ENCODE measurements around the gene BRAF. TPM values are rescaled to one million over a fixed set of nuclear protein-coding genes. Genes with fewer than 3 reads are reported as not detected.
A peak's percentile ranks its signal among the peaks of the same experiment; 100 is the strongest.
"Not testable (repeated sequence)": the region's sequence is repeated elsewhere in the genome, so short reads cannot be mapped to it uniquely, and the experiment has no call there.

Gene BRAF
- total RNA-seq, 5 donors from 2014 or later (not counting 1 experiment from before 2014, with no cell fraction given): 39.3 to 65.1 (median 42.2) TPM

- no CpG with 5 or more reads among the region's 1 CpG for WGBS (ENCODE audit: insufficient coverage)
- ATAC-seq (replicated peaks in 1 of 4): no peak
- Histone ChIP-seq H3K4me1 (ENCODE audit: control insufficient read depth in 1 of 2, extremely low read depth in 1 of 2, insufficient read depth in 2 of 2, low read length in 2 of 2) (no peaks in the 10 kb centered on the region), H3K27ac (ENCODE audit: low read length) (no peak overlapping the region), H3K27me3 (replicated peaks in 1 of 2; ENCODE audit: control insufficient read depth in 2 of 2, extremely low read depth in 1 of 2, insufficient read depth in 2 of 2, low read length in 1 of 2) (no peaks in the 10 kb centered on the region), H3K36me3 (ENCODE audit: control insufficient read depth in 2 of 2, extremely low read depth in 1 of 2, insufficient read depth in 1 of 2, low read length in 1 of 2) (peaks cover 0 to 41% of the 10 kb centered on the region in 2 donors), H3K4me3 (ENCODE audit: control insufficient read depth in 1 of 2, extremely low read depth in 1 of 2, low read length in 1 of 2) (no peak overlapping the region), H3K9me3 (no peaks in the 10 kb centered on the region)
- Mint-ChIP-seq H3K36me3 (peaks cover 36% of the 10 kb centered on the region), H3K27me3 (no peaks in the 10 kb centered on the region), H3K4me1 (peaks cover 0 to 2% (median 1%) of the 10 kb centered on the region in 3 donors), H3K27ac (no peak overlapping the region), H3K4me3 (no peak overlapping the region), H3K9me3 (no peaks in the 10 kb centered on the region)
- POLR2A ChIA-PET: interaction anchor here in 1 of 2 donors (0.6 kb wide), 1 partner anchor 136 kb away, joined by 4 read pairs; no protein-coding TSS in a partner anchor
- CTCF ChIA-PET: no interaction called here
- DNase-seq: no peak
Measured at GRCh38 chr7:140778568-140778967, 146.2 kb downstream of the BRAF start.

GRCh38 chr7:140774371-140774770 lies 150.4 kb downstream of the BRAF start:
- Histone ChIP-seq H3K27ac (ENCODE audit: low read length) (no peak overlapping the region), H3K4me3 (ENCODE audit: control insufficient read depth in 1 of 2, extremely low read depth in 1 of 2, low read length in 1 of 2) (no peak overlapping the region), H3K9me3 (no peaks in the 10 kb centered on the region), H3K27me3 (replicated peaks in 1 of 2; ENCODE audit: control insufficient read depth in 2 of 2, extremely low read depth in 1 of 2, insufficient read depth in 2 of 2, low read length in 1 of 2) (no peaks in the 10 kb centered on the region), H3K36me3 (ENCODE audit: control insufficient read depth in 2 of 2, extremely low read depth in 1 of 2, insufficient read depth in 1 of 2, low read length in 1 of 2) (peaks cover 11 to 48% of the 10 kb centered on the region in 2 donors), H3K4me1 (ENCODE audit: control insufficient read depth in 1 of 2, extremely low read depth in 1 of 2, insufficient read depth in 2 of 2, low read length in 2 of 2) (no peaks in the 10 kb centered on the region)
- no peak for DNase-seq
- no peak overlapping the region for H3K4me3 Mint-ChIP-seq
- H3K9me3 Mint-ChIP-seq: peaks cover 0 to 4% (median 0%) of the 10 kb centered on the region in 3 donors
- no peak for ATAC-seq (replicated peaks in 1 of 4)
- ChIA-PET POLR2A (no interaction called here), CTCF (interaction anchor here in 1 of 2 donors (0.6 kb wide), 1 partner anchor 235 kb away, joined by 3 read pairs; no protein-coding TSS in a partner anchor)
- WGBS (ENCODE audit: insufficient coverage): 94% methylated on average over 3 of the region's 4 CpGs
- H3K27me3 Mint-ChIP-seq: no peaks in the 10 kb centered on the region
- H3K27ac Mint-ChIP-seq: peak overlapping the region; percentile 11 to 49
- H3K36me3 Mint-ChIP-seq: peaks cover 57% of the 10 kb centered on the region
- H3K4me1 Mint-ChIP-seq: peaks cover 0 to 2% (median 1%) of the 10 kb centered on the region in 3 donors

DNA sequence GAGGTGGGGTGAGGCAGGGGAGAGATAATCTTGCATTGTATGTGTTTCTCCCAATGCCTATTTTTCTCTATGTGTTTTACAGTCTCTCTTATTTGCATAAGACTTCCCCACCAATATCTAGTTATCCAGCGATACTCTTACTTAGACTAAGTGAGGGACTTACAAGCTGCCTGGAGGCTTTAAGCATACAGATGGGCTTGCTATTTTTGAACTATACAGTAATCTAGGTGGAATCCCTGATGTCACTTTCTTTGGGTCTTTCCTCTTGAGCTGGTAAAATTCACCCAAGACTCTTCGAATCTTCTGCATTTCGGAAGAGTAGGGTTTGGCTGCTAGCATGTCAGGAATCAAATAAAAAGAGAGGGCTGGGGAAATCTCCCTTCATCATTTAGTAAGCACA lies 151.6 kb downstream of the BRAF start:
- POLR2A ChIA-PET: no interaction called here
- no peaks in the 10 kb centered on the region for H3K4me1 Mint-ChIP-seq
- WGBS (ENCODE audit: insufficient coverage): no CpG with 5 or more reads among the region's 3 CpGs
- no peak overlapping the region for H3K4me3 ChIP-seq (ENCODE audit: control insufficient read depth in 1 of 2, extremely low read depth in 1 of 2, low read length in 1 of 2)
- DNase-seq (no peak), ATAC-seq (replicated peaks in 1 of 4) (no peak)
- no peaks in the 10 kb centered on the region for H3K9me3 ChIP-seq
- no peak overlapping the region for H3K27ac ChIP-seq (ENCODE audit: low read length)
- H3K36me3 Mint-ChIP-seq: peaks cover 63% of the 10 kb centered on the region
- no peaks in the 10 kb centered on the region for H3K27me3 Mint-ChIP-seq
- H3K4me1 ChIP-seq (ENCODE audit: control insufficient read depth in 1 of 2, extremely low read depth in 1 of 2, insufficient read depth in 2 of 2, low read length in 2 of 2): no peaks in the 10 kb centered on the region
- H3K27me3 ChIP-seq (replicated peaks in 1 of 2; ENCODE audit: control insufficient read depth in 2 of 2, extremely low read depth in 1 of 2, insufficient read depth in 2 of 2, low read length in 1 of 2): no peaks in the 10 kb centered on the region
- H3K4me3 Mint-ChIP-seq: no peak overlapping the region
- CTCF ChIA-PET: no interaction called here
- no peak overlapping the region for H3K27ac Mint-ChIP-seq
- H3K36me3 ChIP-seq (ENCODE audit: control insufficient read depth in 2 of 2, extremely low read depth in 1 of 2, insufficient read depth in 1 of 2, low read length in 1 of 2): peaks cover 19 to 47% of the 10 kb centered on the region in 2 donors
- peaks cover 0 to 4% (median 0%) of the 10 kb centered on the region in 3 donors for H3K9me3 Mint-ChIP-seq

DNA sequence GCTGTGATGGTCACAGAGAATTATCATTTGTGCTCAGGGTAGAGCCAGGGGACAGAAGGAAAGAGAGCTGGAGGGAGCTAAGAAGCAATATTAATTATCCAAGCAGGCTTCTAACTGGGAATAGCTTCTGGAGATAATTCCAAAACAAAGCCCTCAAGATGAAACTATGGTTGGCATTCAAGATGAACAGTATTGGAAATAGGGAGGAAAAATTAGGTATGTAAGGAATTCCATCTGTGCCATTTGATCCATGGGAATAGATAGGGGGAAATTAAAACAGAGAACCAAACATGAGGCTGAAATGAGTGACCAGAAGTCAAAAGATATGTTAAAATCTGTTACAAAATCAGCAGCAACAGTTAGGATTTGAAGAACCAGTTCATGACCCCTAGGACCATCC lies 152.9 kb downstream of the BRAF start:
- Mint-ChIP-seq H3K4me3 (no peak overlapping the region), H3K36me3 (peaks cover 70% of the 10 kb centered on the region), H3K27ac (no peak overlapping the region), H3K27me3 (no peaks in the 10 kb centered on the region), H3K4me1 (no peaks in the 10 kb centered on the region), H3K9me3 (peaks cover 0 to 10% (median 6%) of the 10 kb centered on the region in 3 donors)
- no peak overlapping the region for H3K27ac ChIP-seq (ENCODE audit: low read length)
- no peaks in the 10 kb centered on the region for H3K4me1 ChIP-seq (ENCODE audit: control insufficient read depth in 1 of 2, extremely low read depth in 1 of 2, insufficient read depth in 2 of 2, low read length in 2 of 2)
- CTCF ChIA-PET: no interaction called here
- H3K36me3 ChIP-seq (ENCODE audit: control insufficient read depth in 2 of 2, extremely low read depth in 1 of 2, insufficient read depth in 1 of 2, low read length in 1 of 2): peaks cover 19 to 47% of the 10 kb centered on the region in 2 donors
- ATAC-seq (replicated peaks in 1 of 4): no peak
- H3K4me3 ChIP-seq (ENCODE audit: control insufficient read depth in 1 of 2, extremely low read depth in 1 of 2, low read length in 1 of 2): no peak overlapping the region
- no peaks in the 10 kb centered on the region for H3K9me3 ChIP-seq
- DNase-seq: no peak
- POLR2A ChIA-PET: no interaction called here
- H3K27me3 ChIP-seq (replicated peaks in 1 of 2; ENCODE audit: control insufficient read depth in 2 of 2, extremely low read depth in 1 of 2, insufficient read depth in 2 of 2, low read length in 1 of 2): no peaks in the 10 kb centered on the region

DNA sequence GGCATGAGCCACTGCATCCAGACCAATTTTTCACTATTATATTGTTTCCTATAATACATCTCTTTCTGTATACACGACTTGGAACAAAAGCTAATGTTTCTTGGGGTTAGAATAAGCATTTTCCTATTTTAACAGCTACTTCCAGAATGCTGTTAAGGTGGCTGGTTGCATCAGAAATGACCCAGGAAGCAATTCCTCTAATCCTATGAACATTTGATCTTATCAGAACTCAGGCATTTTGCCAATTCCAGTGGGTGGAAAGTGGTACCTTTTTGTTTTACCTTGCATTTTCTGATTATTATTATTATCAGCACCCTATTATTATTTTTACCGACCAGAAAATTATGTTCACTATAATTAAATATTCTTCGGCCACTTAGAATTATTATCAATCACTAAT lies 154.9 kb downstream of the BRAF start:
- Histone ChIP-seq H3K36me3 (ENCODE audit: control insufficient read depth in 2 of 2, extremely low read depth in 1 of 2, insufficient read depth in 1 of 2, low read length in 1 of 2) (peaks cover 19 to 34% of the 10 kb centered on the region in 2 donors), H3K27me3 (replicated peaks in 1 of 2; ENCODE audit: control insufficient read depth in 2 of 2, extremely low read depth in 1 of 2, insufficient read depth in 2 of 2, low read length in 1 of 2) (no peaks in the 10 kb centered on the region), H3K27ac (ENCODE audit: low read length) (no peak overlapping the region), H3K4me3 (ENCODE audit: control insufficient read depth in 1 of 2, extremely low read depth in 1 of 2, low read length in 1 of 2) (no peak overlapping the region), H3K9me3 (no peaks in the 10 kb centered on the region), H3K4me1 (ENCODE audit: control insufficient read depth in 1 of 2, extremely low read depth in 1 of 2, insufficient read depth in 2 of 2, low read length in 2 of 2) (no peaks in the 10 kb centered on the region)
- ChIA-PET CTCF (interaction anchor here in 1 of 2 donors (0.6 kb wide), 1 partner anchor 30 kb away, joined by 3 read pairs; no protein-coding TSS in a partner anchor), POLR2A (interaction anchor here in 1 of 2 donors (0.7 kb wide), 1 partner anchor 1514 kb away, joined by 3 read pairs; no protein-coding TSS in a partner anchor)
- Mint-ChIP-seq H3K4me3 (no peak overlapping the region), H3K27ac (no peak overlapping the region), H3K36me3 (peaks cover 73% of the 10 kb centered on the region), H3K27me3 (no peaks in the 10 kb centered on the region), H3K4me1 (no peaks in the 10 kb centered on the region), H3K9me3 (peaks cover 0 to 10% (median 6%) of the 10 kb centered on the region in 3 donors)
- DNase-seq (no peak), ATAC-seq (replicated peaks in 1 of 4) (no peak)
- no CpG with 5 or more reads among the region's 3 CpGs for WGBS (ENCODE audit: insufficient coverage)

GRCh38 chr7:140767418-140767817 lies 157.3 kb downstream of the BRAF start:
- DNase-seq (no peak), ATAC-seq (replicated peaks in 1 of 4) (no peak)
- no peak overlapping the region for H3K27ac ChIP-seq (ENCODE audit: low read length)
- H3K27ac Mint-ChIP-seq: no peak overlapping the region
- H3K9me3 ChIP-seq: no peaks in the 10 kb centered on the region
- ChIA-PET CTCF (no interaction called here), POLR2A (no interaction called here)
- H3K4me1 ChIP-seq (ENCODE audit: control insufficient read depth in 1 of 2, extremely low read depth in 1 of 2, insufficient read depth in 2 of 2, low read length in 2 of 2): no peaks in the 10 kb centered on the region
- H3K36me3 ChIP-seq (ENCODE audit: control insufficient read depth in 2 of 2, extremely low read depth in 1 of 2, insufficient read depth in 1 of 2, low read length in 1 of 2): peaks cover 18 to 19% of the 10 kb centered on the region in 2 donors
- 100% methylated on average over 1 of the region's 3 CpGs for WGBS (ENCODE audit: insufficient coverage)
- H3K36me3 Mint-ChIP-seq: peaks cover 55% of the 10 kb centered on the region
- H3K9me3 Mint-ChIP-seq: peaks cover 0 to 10% (median 6%) of the 10 kb centered on the region in 3 donors
- H3K4me3 Mint-ChIP-seq: no peak overlapping the region
- H3K27me3 Mint-ChIP-seq: no peaks in the 10 kb centered on the region
- no peak overlapping the region for H3K4me3 ChIP-seq (ENCODE audit: control insufficient read depth in 1 of 2, extremely low read depth in 1 of 2, low read length in 1 of 2)
- H3K4me1 Mint-ChIP-seq: no peaks in the 10 kb centered on the region
- no peaks in the 10 kb centered on the region for H3K27me3 ChIP-seq (replicated peaks in 1 of 2; ENCODE audit: control insufficient read depth in 2 of 2, extremely low read depth in 1 of 2, insufficient read depth in 2 of 2, low read length in 1 of 2)

GRCh38 chr7:140765441-140765840 lies 159.3 kb downstream of the BRAF start:
- not testable (repeated sequence) for H3K4me3 Mint-ChIP-seq, H3K4me1 Mint-ChIP-seq
- H3K36me3 Mint-ChIP-seq: peaks cover 56% of the 10 kb centered on the region

More at GRCh38 chr7:140765441-140765840, 159.3 kb downstream of the BRAF start:
- POLR2A ChIA-PET; H3K36me3 ChIP-seq (ENCODE audit: control insufficient read depth in 2 of 2, extremely low read depth in 1 of 2, insufficient read depth in 1 of 2, low read length in 1 of 2); H3K4me3 ChIP-seq (ENCODE audit: control insufficient read depth in 1 of 2, extremely low read depth in 1 of 2, low read length in 1 of 2); H3K9me3 Mint-ChIP-seq; H3K4me1 ChIP-seq (ENCODE audit: control insufficient read depth in 1 of 2, extremely low read depth in 1 of 2, insufficient read depth in 2 of 2, low read length in 2 of 2); H3K27me3 ChIP-seq (replicated peaks in 1 of 2; ENCODE audit: control insufficient read depth in 2 of 2, extremely low read depth in 1 of 2, insufficient read depth in 2 of 2, low read length in 1 of 2); ATAC-seq (replicated peaks in 1 of 4); H3K27ac Mint-ChIP-seq; H3K27me3 Mint-ChIP-seq; CTCF ChIA-PET; DNase-seq; H3K27ac ChIP-seq (ENCODE audit: low read length); H3K9me3 ChIP-seq: not testable (repeated sequence)
- WGBS (ENCODE audit: insufficient coverage): no CpG with 5 or more reads among the region's 1 CpG
